ENCODE data around the gene SLC6A3.
"Not testable (repeated sequence)": the region's sequence is repeated elsewhere in the genome, so short reads cannot be mapped to it uniquely, and the experiment has no call there.

SLC6A3 gene

GRCh38 chr5:1463326-1464095 lies 18.3 kb upstream of the SLC6A3 start:
- no peak for DNase-seq (ENCODE audit: low read depth)

GRCh38 chr5:1462358-1462757 lies 17.1 kb upstream of the SLC6A3 start:
- no peak for DNase-seq (ENCODE audit: low read depth)

- no peak for DNase-seq (ENCODE audit: low read depth)
Measured at GRCh38 chr5:1461396-1461795, 16.2 kb upstream of the SLC6A3 start.

- DNase-seq (ENCODE audit: low read depth), result no peak
Measured at GRCh38 chr5:1460054-1460682, 14.9 kb upstream of the SLC6A3 start.

- DNase-seq (ENCODE audit: low read depth), result not testable (repeated sequence)
Measured at GRCh38 chr5:1459435-1459834, 14.2 kb upstream of the SLC6A3 start.

- not testable (repeated sequence) for DNase-seq (ENCODE audit: low read depth)
Measured at GRCh38 chr5:1456110-1456881, 11.1 kb upstream of the SLC6A3 start.

- DNase-seq (ENCODE audit: low read depth), result no peak
Measured at GRCh38 chr5:1453613-1454012, 8.4 kb upstream of the SLC6A3 start.

GRCh38 chr5:1449081-1449630 lies 3.9 kb upstream of the SLC6A3 start:
- DNase-seq (ENCODE audit: low read depth), result no peak

- DNase-seq (ENCODE audit: low read depth), result no peak
Measured at GRCh38 chr5:1448511-1449011, 3.3 kb upstream of the SLC6A3 start.

- no peak for DNase-seq (ENCODE audit: low read depth)
Measured at GRCh38 chr5:1447671-1448361, 2.6 kb upstream of the SLC6A3 start.

GRCh38 chr5:1446602-1447343 lies 1.5 kb upstream of the SLC6A3 start:
- DNase-seq (ENCODE audit: low read depth), result no peak

- DNase-seq (ENCODE audit: low read depth), result no peak
Measured at GRCh38 chr5:1445689-1446601, 705 bp upstream of the SLC6A3 start.

GRCh38 chr5:1444361-1445189 lies 665 bp downstream of the SLC6A3 start:
- no peak for DNase-seq (ENCODE audit: low read depth)

GRCh38 chr5:1443991-1444360 lies 1.3 kb downstream of the SLC6A3 start:
- no peak for DNase-seq (ENCODE audit: low read depth)

- no peak for DNase-seq (ENCODE audit: low read depth)
Measured at GRCh38 chr5:1443171-1443570, 2.1 kb downstream of the SLC6A3 start.

GRCh38 chr5:1442222-1443145 lies 2.8 kb downstream of the SLC6A3 start:
- no peak for DNase-seq (ENCODE audit: low read depth)

GRCh38 chr5:1441166-1441865 lies 3.9 kb downstream of the SLC6A3 start:
- DNase-seq (ENCODE audit: low read depth), result no peak

Measured in stimulated activated CD8-positive, alpha-beta memory T cell treated with anti-CD3 and anti-CD28 coated beads, Interleukin-15, amount 100 ng/mL, for 1 hour (primary cell).